Activated T-cell treated with anti-CD3 and anti-CD28 coated beads, Interleukin-2, amount 50 U/mL, for 72 hours (primary cell): ENCODE measurements around the gene GRAMD4. TPM values are rescaled to one million over a fixed set of nuclear protein-coding genes. Genes with fewer than 3 reads are reported as not detected.

Experiments
- ATAC-seq, 2 donors: fragments of 150-1000 bp; cut with Tn5 transposase; replicated peaks in 1 of 2; 2 replicates each; pipeline ENCODE4 v1.10.0; 2021; ENCODE audit warnings: moderate library complexity in 2 of 2, mild to moderate bottlenecking in 1 of 2
- DNase-seq, 2 donors: peaks; one replicate each; pipeline ENCODE4 v3.0.0; 2021 to 2022; ENCODE audit warnings: mixed read lengths in 1 of 2
- H3K27ac Mint-ChIP-seq: one replicate; pipeline ENCODE4 v1.8.0; 2022; ENCODE audit warnings: mild to moderate bottlenecking, moderate library complexity, mixed read lengths
- H3K27me3 Mint-ChIP-seq: one replicate; pipeline ENCODE4 v1.8.0; 2022; ENCODE audit warnings: low read depth, mixed read lengths
- H3K36me3 Mint-ChIP-seq, 2 donors: one replicate each; pipeline ENCODE4 v1.8.0; 2022; ENCODE audit warnings: mixed read lengths in 2 of 2, mild to moderate bottlenecking in 1 of 2; ENCODE audit not compliant: insufficient read depth in 2 of 2
- H3K4me1 Mint-ChIP-seq: one replicate; pipeline ENCODE4 v1.8.0; 2022; ENCODE audit warnings: low read depth, mixed read lengths
- H3K4me3 Mint-ChIP-seq, 2 donors: one replicate each; pipeline ENCODE4 v1.8.0; 2022; ENCODE audit warnings: mild to moderate bottlenecking in 2 of 2, mixed read lengths in 2 of 2, moderate library complexity in 2 of 2
- H3K9me3 Mint-ChIP-seq, 2 donors: one replicate each; pipeline ENCODE4 v1.8.0; 2022; ENCODE audit warnings: mixed read lengths in 2 of 2
- total RNA-seq, 2 donors: library from RNA; stranded (reverse); gene quantifications; one replicate each; pipeline ENCODE4 v1.2.3, GENCODE V29; 2022

Gene GRAMD4
- total RNA-seq, 2 donors from 2014 or later: 42.8 to 53.5 TPM

- DNase-seq (no peak), ATAC-seq (no peak)
- no peaks in the 10 kb centered on the region for H3K9me3 Mint-ChIP-seq
- peak overlapping the region; percentile 95 to 98 for H3K4me3 Mint-ChIP-seq
- H3K27me3 Mint-ChIP-seq: no peaks in the 10 kb centered on the region
- peaks cover 36% of the 10 kb centered on the region for H3K4me1 Mint-ChIP-seq
- peaks cover 2 to 3% of the 10 kb centered on the region in 2 donors for H3K36me3 Mint-ChIP-seq
- H3K27ac Mint-ChIP-seq: peak overlapping the region; percentile 86
Observed at GRCh38 chr22:46676881-46677280, 56.7 kb downstream of the GRAMD4 start.

GRCh38 chr22:46677323-46678002 is 57.3 kb downstream of the GRAMD4 start:
- no peaks in the 10 kb centered on the region for H3K27me3 Mint-ChIP-seq
- ATAC-seq (no peak), DNase-seq (no peak)
- peaks cover 32% of the 10 kb centered on the region for H3K4me1 Mint-ChIP-seq
- peak overlapping the region; percentile 1 to 60 for H3K4me3 Mint-ChIP-seq
- H3K36me3 Mint-ChIP-seq: peaks cover 2 to 3% of the 10 kb centered on the region in 2 donors
- H3K9me3 Mint-ChIP-seq: no peaks in the 10 kb centered on the region
- peak overlapping the region; percentile 86 for H3K27ac Mint-ChIP-seq

DNA sequence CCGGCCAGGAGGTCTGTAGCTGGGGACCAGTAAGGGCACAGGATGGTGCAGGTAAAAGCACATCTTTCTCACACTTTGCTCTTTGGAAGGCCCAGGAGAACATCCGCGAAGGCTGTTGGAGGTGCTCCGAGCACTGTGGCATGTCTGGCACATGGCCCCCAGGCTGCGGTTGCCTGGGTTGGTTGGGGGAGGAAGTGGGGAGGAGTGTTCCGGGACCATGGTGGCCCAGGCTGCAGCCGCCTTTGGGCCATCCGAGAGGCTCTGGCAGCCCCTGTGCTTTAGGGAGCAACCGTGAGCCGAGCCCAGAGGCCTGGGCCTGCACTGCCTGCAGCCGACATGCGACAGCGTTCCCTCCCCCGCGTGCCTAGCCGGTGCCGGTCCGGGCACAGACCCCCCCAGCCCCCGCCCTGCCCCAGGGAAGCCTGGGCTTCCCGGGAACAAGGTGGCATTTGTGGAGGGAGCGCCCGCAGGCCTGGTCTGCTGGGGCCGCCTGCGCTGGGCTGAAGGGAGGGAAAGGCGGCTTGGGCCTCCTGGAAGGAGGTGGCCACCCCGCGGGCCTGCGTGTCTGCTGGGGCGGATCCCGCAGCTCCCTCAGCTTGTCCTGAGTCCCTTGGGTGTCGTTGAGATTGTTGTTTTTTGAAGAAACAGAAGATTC is 57.9 kb downstream of the GRAMD4 start:
- DNase-seq (no peak), ATAC-seq (no peak)
- no peak overlapping the region for H3K27ac Mint-ChIP-seq
- peak overlapping the region in 1 of 2 donors; percentile 55 for H3K4me3 Mint-ChIP-seq
- H3K36me3 Mint-ChIP-seq: peaks cover 2 to 3% of the 10 kb centered on the region in 2 donors
- no peaks in the 10 kb centered on the region for H3K27me3 Mint-ChIP-seq
- no peaks in the 10 kb centered on the region for H3K9me3 Mint-ChIP-seq
- peaks cover 25% of the 10 kb centered on the region for H3K4me1 Mint-ChIP-seq

- no peak for ATAC-seq
- peaks cover 17% of the 10 kb centered on the region for H3K4me1 Mint-ChIP-seq
Observed at GRCh38 chr22:46678785-46679700, 58.9 kb downstream of the GRAMD4 start.

DNA sequence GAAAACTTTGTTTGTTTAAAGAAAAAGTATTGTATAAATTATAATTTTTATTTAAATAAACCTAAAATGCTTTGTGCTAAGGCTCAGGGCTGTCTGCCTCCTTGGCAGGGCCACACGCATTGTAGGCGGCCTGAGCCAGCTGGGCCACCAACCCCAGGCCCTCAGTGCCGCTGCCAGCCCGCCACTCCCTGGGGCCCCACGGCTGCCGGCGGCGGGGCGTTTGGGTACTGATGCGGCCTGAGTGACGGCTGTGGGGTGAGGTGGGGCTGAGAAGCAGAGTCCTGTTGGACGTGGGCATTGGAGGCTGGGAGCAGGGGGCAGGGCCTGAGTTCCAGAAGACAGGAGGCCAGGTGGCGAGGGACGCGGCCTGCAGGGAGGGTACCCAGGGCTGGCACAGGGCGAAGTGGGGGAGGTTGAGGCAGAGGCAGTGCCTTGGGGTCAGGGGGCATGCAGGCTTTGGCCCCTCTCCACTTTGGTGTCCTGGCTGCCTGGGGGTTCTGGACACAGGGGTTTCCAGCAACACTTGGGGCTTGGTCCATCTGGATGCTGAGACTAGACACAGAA is 59.6 kb downstream of the GRAMD4 start:
- DNase-seq (no peak), ATAC-seq (no peak)
- Mint-ChIP-seq H3K36me3 (no peaks in the 10 kb centered on the region), H3K4me1 (peaks cover 17% of the 10 kb centered on the region), H3K4me3 (no peak overlapping the region), H3K27ac (no peak overlapping the region), H3K27me3 (no peaks in the 10 kb centered on the region), H3K9me3 (no peaks in the 10 kb centered on the region)

More at GRCh38 chr22:46678785-46679700, 58.9 kb downstream of the GRAMD4 start:
- H3K4me3 Mint-ChIP-seq: peak overlapping the region in 1 of 2 donors; percentile 27
- no peaks in the 10 kb centered on the region for H3K27me3 Mint-ChIP-seq
- H3K27ac Mint-ChIP-seq: no peak overlapping the region
- H3K36me3 Mint-ChIP-seq: peaks cover 2 to 3% of the 10 kb centered on the region in 2 donors
- DNase-seq: no peak
- H3K9me3 Mint-ChIP-seq: no peaks in the 10 kb centered on the region

GRCh38 chr22:46681010-46681409 is 60.8 kb downstream of the GRAMD4 start:
- H3K27ac Mint-ChIP-seq: no peak overlapping the region

DNA sequence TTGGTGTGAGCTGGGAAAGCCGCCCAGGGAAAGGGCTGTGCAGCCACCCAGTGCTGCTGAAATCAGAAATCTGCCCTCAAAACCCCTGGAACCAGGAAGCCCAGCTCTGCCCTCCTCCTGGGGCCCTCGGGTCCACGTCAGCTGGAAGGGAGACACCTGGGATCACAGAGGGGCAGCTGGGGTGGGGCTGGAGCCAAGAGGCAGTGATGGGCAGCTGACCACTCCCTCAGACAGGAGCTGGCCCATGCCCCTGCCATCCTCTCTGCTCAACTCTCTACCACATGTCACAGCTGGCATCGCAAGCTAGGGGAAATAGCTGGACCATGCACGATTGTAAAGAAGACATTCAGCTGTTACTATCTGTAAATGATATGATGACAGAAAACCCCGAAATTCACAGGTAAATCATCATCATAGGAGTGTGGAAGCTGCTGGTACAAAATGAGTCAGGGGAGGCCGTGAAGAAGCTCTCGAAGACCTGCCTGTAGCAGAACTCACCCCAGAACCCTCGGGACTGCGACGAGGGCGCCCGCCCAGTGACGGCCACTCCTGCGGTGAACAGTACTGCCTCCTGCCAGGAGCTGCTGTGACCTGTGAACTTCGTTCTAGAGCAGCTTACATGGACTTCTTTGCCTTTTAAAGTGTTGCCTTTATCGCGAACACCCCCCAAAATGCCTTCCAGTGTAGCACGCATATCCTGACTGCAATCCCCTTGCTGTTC is 62.0 kb downstream of the GRAMD4 start:
- ATAC-seq (no peak), DNase-seq (no peak)
- no peaks in the 10 kb centered on the region for H3K27me3 Mint-ChIP-seq
- H3K4me1 Mint-ChIP-seq: peaks cover 10% of the 10 kb centered on the region
- no peak overlapping the region for H3K4me3 Mint-ChIP-seq
- H3K36me3 Mint-ChIP-seq: no peaks in the 10 kb centered on the region
- H3K9me3 Mint-ChIP-seq: no peaks in the 10 kb centered on the region
- no peak overlapping the region for H3K27ac Mint-ChIP-seq

More at GRCh38 chr22:46681010-46681409, 60.8 kb downstream of the GRAMD4 start:
- DNase-seq: peak in 1 of 2 donors; percentile 26
- no peak overlapping the region for H3K4me3 Mint-ChIP-seq
- peak in 1 of 2 donors; percentile 49 for ATAC-seq
- H3K9me3 Mint-ChIP-seq: no peaks in the 10 kb centered on the region
- peaks cover 10% of the 10 kb centered on the region for H3K4me1 Mint-ChIP-seq
- H3K27me3 Mint-ChIP-seq: no peaks in the 10 kb centered on the region
- no peaks in the 10 kb centered on the region for H3K36me3 Mint-ChIP-seq

GRCh38 chr22:46684706-46685105 is 64.5 kb downstream of the GRAMD4 start:
- Mint-ChIP-seq H3K4me1 (peaks cover 10% of the 10 kb centered on the region), H3K36me3 (peaks cover 2 to 4% of the 10 kb centered on the region in 2 donors), H3K4me3 (no peak overlapping the region), H3K27me3 (no peaks in the 10 kb centered on the region), H3K9me3 (no peaks in the 10 kb centered on the region), H3K27ac (peak overlapping the region; percentile 38)
- DNase-seq (no peak), ATAC-seq (no peak)

DNA sequence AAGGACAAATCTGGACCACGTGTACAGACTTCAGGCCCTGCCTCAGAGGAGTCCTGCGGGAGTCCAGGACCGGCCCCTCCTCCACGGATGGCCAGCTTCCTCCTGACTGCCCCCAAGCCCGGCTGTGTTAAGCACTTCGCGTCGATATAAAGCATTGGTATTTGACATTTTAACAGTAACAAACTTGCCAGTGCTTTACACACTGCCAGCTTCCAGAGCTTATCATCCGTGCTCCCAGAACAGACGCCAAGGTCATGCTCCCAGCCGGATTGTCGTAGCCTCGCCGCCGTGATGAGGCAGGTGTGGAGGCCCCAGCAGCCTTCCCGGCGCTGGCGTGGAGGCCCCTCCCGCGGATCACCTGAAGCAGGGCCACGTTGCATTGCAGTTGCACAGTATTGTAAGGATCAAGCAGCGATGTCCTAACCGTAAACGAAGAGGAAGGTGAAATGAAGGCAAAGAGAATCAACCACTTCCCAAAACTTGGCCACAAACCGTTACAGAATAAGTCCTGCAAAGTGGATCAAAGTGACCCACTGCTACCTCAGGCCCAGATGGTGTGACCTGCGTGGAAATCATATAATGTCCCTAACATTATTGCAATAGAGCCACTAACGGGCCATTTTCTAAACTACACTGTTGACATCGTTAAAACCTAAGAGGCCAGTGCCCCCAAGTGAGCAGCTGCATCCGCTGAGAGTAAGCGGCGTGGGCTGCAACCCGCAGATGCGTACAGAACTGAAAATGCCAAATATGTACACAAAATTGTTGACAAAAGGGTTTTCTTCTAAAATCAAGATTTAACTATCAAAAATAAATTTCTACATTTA is 66.2 kb downstream of the GRAMD4 start:
- Mint-ChIP-seq H3K4me3 (no peak overlapping the region), H3K27me3 (no peaks in the 10 kb centered on the region), H3K36me3 (peaks cover 2 to 10% of the 10 kb centered on the region in 2 donors), H3K4me1 (peaks cover 10% of the 10 kb centered on the region), H3K27ac (peak overlapping the region; percentile 64), H3K9me3 (no peaks in the 10 kb centered on the region)
- DNase-seq (no peak), ATAC-seq (no peak)

- no peak for ATAC-seq
- no peak for DNase-seq
- Mint-ChIP-seq H3K36me3 (peaks cover 2 to 16% of the 10 kb centered on the region in 2 donors), H3K27ac (no peak overlapping the region), H3K4me3 (no peak overlapping the region), H3K9me3 (no peaks in the 10 kb centered on the region), H3K27me3 (no peaks in the 10 kb centered on the region), H3K4me1 (peaks cover 10% of the 10 kb centered on the region)
Observed at GRCh38 chr22:46687048-46687444, 66.9 kb downstream of the GRAMD4 start.

DNA sequence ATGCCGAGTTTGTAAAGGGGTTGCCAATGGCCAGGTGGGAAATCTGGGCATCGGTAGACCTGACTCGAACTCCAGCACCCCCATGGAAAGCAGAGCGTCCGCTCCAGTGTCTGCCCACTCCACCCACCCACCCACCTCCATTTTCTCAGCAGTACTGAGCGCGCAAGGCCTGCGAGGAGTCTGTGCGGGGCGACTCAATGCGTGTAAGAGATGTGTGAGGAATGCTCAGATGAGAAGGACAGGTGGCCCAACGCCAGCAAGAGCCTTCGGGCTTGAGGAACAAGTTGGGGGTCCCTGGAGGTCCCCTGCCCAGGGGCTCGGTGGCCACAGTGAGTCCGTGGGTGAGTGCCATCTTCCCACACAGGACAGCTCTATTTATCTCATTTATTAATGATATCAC is 67.3 kb downstream of the GRAMD4 start:
- Mint-ChIP-seq H3K9me3 (no peaks in the 10 kb centered on the region), H3K4me1 (peaks cover 10% of the 10 kb centered on the region), H3K27me3 (no peaks in the 10 kb centered on the region), H3K4me3 (no peak overlapping the region), H3K27ac (no peak overlapping the region), H3K36me3 (peaks cover 2 to 17% of the 10 kb centered on the region in 2 donors)
- DNase-seq (no peak), ATAC-seq (no peak)
